Measurements from ENCODE around the gene DTD1. TPM values are rescaled to one million over a fixed set of nuclear protein-coding genes. Genes with fewer than 3 reads are reported as not detected.
A peak's percentile ranks its signal among the peaks of the same experiment; 100 is the strongest.

Gene DTD1
- total RNA-seq, 1 donor from 2014 or later: 38.1 TPM

GRCh38 chr20:18729231-18729825 is 141.5 kb downstream of the DTD1 start:
- FAIRE-seq: no peak
- no peak for TF ChIP-seq CTCF (IDR thresholded peaks at IDR 0.05; ENCODE audit: insufficient read depth, low read depth, low read length)

GRCh38 chr20:18731940-18732339 is 144.1 kb downstream of the DTD1 start:
- H3K36me3 Mint-ChIP-seq (ENCODE audit: low read depth, unreplicated experiment): peaks cover 4% of the 10 kb centered on the region
- H3K27me3 ChIP-seq (ENCODE audit: insufficient read depth, low read length): no peaks in the 10 kb centered on the region
- peaks cover 2% of the 10 kb centered on the region for H3K9me3 Mint-ChIP-seq (ENCODE audit: unreplicated experiment)
- DNase-seq (ENCODE audit: low read depth): no peak
- no peaks in the 10 kb centered on the region for H3K36me3 ChIP-seq (ENCODE audit: insufficient read depth, low read length)
- H3K9me3 ChIP-seq (ENCODE audit: insufficient read depth, low read depth, low read length): no peaks in the 10 kb centered on the region
- no peak overlapping the region for H3K27ac ChIP-seq (ENCODE audit: low read depth, low read length)
- H3K9ac ChIP-seq (ENCODE audit: low read length): no peak overlapping the region
- peaks cover 4% of the 10 kb centered on the region for H4K20me1 ChIP-seq (ENCODE audit: insufficient read depth, low read length)
- H2AFZ ChIP-seq (ENCODE audit: low read depth, low read length): no peak overlapping the region
- H3K4me3 ChIP-seq (ENCODE audit: insufficient read depth, low read depth, low read length): no peak overlapping the region
- H3K79me2 ChIP-seq (ENCODE audit: insufficient read depth, low read length): no peaks in the 10 kb centered on the region
- H3K4me2 ChIP-seq (ENCODE audit: low read length): no peak overlapping the region
- peaks cover 11% of the 10 kb centered on the region for H3K4me1 Mint-ChIP-seq (ENCODE audit: low read depth, unreplicated experiment)
- TF ChIP-seq CTCF (IDR thresholded peaks at IDR 0.05; ENCODE audit: insufficient read depth, low read depth, low read length): no peak
- no peaks in the 10 kb centered on the region for H3K27me3 Mint-ChIP-seq (ENCODE audit: low read depth, unreplicated experiment)
- H3K4me3 Mint-ChIP-seq (ENCODE audit: unreplicated experiment): no peak overlapping the region
- FAIRE-seq: no peak
- H3K4me1 ChIP-seq (ENCODE audit: insufficient read depth, low read length): no peaks in the 10 kb centered on the region
- no peak overlapping the region for H3K27ac Mint-ChIP-seq (ENCODE audit: unreplicated experiment)

More at GRCh38 chr20:18729231-18729825, 141.5 kb downstream of the DTD1 start:
- no peak overlapping the region for H2AFZ ChIP-seq (ENCODE audit: low read depth, low read length)
- peaks cover 4% of the 10 kb centered on the region for H4K20me1 ChIP-seq (ENCODE audit: insufficient read depth, low read length)
- no peaks in the 10 kb centered on the region for H3K27me3 ChIP-seq (ENCODE audit: insufficient read depth, low read length)
- no peak overlapping the region for H3K4me3 Mint-ChIP-seq (ENCODE audit: unreplicated experiment)
- no peaks in the 10 kb centered on the region for H3K79me2 ChIP-seq (ENCODE audit: insufficient read depth, low read length)
- no peaks in the 10 kb centered on the region for H3K27me3 Mint-ChIP-seq (ENCODE audit: low read depth, unreplicated experiment)
- no peaks in the 10 kb centered on the region for H3K36me3 ChIP-seq (ENCODE audit: insufficient read depth, low read length)
- H3K27ac ChIP-seq (ENCODE audit: low read depth, low read length): no peak overlapping the region
- DNase-seq (ENCODE audit: low read depth): no peak
- no peak overlapping the region for H3K4me3 ChIP-seq (ENCODE audit: insufficient read depth, low read depth, low read length)
- H3K4me1 ChIP-seq (ENCODE audit: insufficient read depth, low read length): no peaks in the 10 kb centered on the region
- no peak overlapping the region for H3K4me2 ChIP-seq (ENCODE audit: low read length)
- no peak overlapping the region for H3K9ac ChIP-seq (ENCODE audit: low read length)
- H3K9me3 ChIP-seq (ENCODE audit: insufficient read depth, low read depth, low read length): no peaks in the 10 kb centered on the region
- no peaks in the 10 kb centered on the region for H3K9me3 Mint-ChIP-seq (ENCODE audit: unreplicated experiment)
- H3K27ac Mint-ChIP-seq (ENCODE audit: unreplicated experiment): no peak overlapping the region
- H3K36me3 Mint-ChIP-seq (ENCODE audit: low read depth, unreplicated experiment): no peaks in the 10 kb centered on the region
- peaks cover 8% of the 10 kb centered on the region for H3K4me1 Mint-ChIP-seq (ENCODE audit: low read depth, unreplicated experiment)

GRCh38 chr20:18734525-18735189 is 146.8 kb downstream of the DTD1 start:
- FAIRE-seq: no peak
- H3K36me3 ChIP-seq (ENCODE audit: insufficient read depth, low read length): no peaks in the 10 kb centered on the region
- TF ChIP-seq EZH2 (IDR thresholded peaks at IDR 0.05; ENCODE audit: insufficient read depth, low read length) (no peak), CTCF (IDR thresholded peaks at IDR 0.05; ENCODE audit: insufficient read depth, low read depth, low read length) (no peak)

More at GRCh38 chr20:18734525-18735189, 146.8 kb downstream of the DTD1 start:
- H3K4me2 ChIP-seq (ENCODE audit: low read length): peak overlapping the region; percentile 8
- H3K79me2 ChIP-seq (ENCODE audit: insufficient read depth, low read length): no peaks in the 10 kb centered on the region
- no peak overlapping the region for H3K4me3 Mint-ChIP-seq (ENCODE audit: unreplicated experiment)
- peaks cover 4% of the 10 kb centered on the region for H4K20me1 ChIP-seq (ENCODE audit: insufficient read depth, low read length)
- peaks cover 2% of the 10 kb centered on the region for H3K9me3 Mint-ChIP-seq (ENCODE audit: unreplicated experiment)
- H3K4me3 ChIP-seq (ENCODE audit: insufficient read depth, low read depth, low read length): no peak overlapping the region
- H3K4me1 ChIP-seq (ENCODE audit: insufficient read depth, low read length): peaks cover 6% of the 10 kb centered on the region
- peaks cover 7% of the 10 kb centered on the region for H3K4me1 Mint-ChIP-seq (ENCODE audit: low read depth, unreplicated experiment)
- H2AFZ ChIP-seq (ENCODE audit: low read depth, low read length): no peak overlapping the region
- no peaks in the 10 kb centered on the region for H3K9me3 ChIP-seq (ENCODE audit: insufficient read depth, low read depth, low read length)
- no peak overlapping the region for H3K9ac ChIP-seq (ENCODE audit: low read length)
- DNase-seq (ENCODE audit: low read depth): peak; percentile 20
- no peak overlapping the region for H3K27ac ChIP-seq (ENCODE audit: low read depth, low read length)
- no peaks in the 10 kb centered on the region for H3K27me3 Mint-ChIP-seq (ENCODE audit: low read depth, unreplicated experiment)
- H3K27ac Mint-ChIP-seq (ENCODE audit: unreplicated experiment): no peak overlapping the region
- H3K27me3 ChIP-seq (ENCODE audit: insufficient read depth, low read length): no peaks in the 10 kb centered on the region
- peaks cover 4% of the 10 kb centered on the region for H3K36me3 Mint-ChIP-seq (ENCODE audit: low read depth, unreplicated experiment)

All from astrocyte (in vitro differentiated cells and primary cell).